Muscle of back (tissue), 11 donors: ENCODE data around the gene PLSCR3. TPM values are rescaled to one million over a fixed set of nuclear protein-coding genes. Genes with fewer than 3 reads are reported as not detected.
A peak's percentile ranks its signal among the peaks of the same experiment; 100 is the strongest.

ENCODE experiments used
- DNase-seq, 3 donors: peaks; one replicate each; pipeline versions ENCODE4 v3.0.0 to v3.0.0-alpha.2; 2013
- polyA plus RNA-seq, 10 donors: library from polyadenylated mRNA; unstranded; fragments of 120-200 nt; gene quantifications; one replicate each; pipeline ENCODE4 v1.2.1, GENCODE V29; 2013; ENCODE audit not compliant: insufficient read length in 10 of 10

The PLSCR3 gene
- polyA plus RNA-seq, 10 donors = 20.4 to 35.0 (median 27.2) TPM

DNA sequence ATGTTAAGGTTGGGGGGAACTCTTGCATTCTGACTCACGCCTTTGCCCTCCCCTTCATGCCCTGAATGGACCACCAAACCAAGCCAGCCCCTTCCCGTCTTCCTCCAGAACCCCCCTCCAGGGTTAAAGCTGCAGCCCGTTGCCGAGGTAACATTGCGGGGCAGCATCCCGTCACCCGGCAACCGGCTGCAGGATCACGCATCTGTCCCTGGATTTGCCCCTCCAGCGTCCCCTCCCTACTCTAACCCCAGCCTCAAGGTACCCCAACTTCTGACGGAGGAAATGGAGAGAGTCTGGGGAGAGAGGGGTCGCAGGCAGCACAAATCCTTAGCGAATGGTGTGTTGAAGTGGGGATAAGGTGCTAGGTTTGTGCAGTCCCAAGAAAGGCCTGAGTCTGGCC is 12.8 kb upstream of the PLSCR3 start:
- DNase-seq = no peak

- DNase-seq = peak in 1 of 3 donors; percentile 33
Observed at GRCh38 chr17:7406235-7406825, 12.0 kb upstream of the PLSCR3 start.

- DNase-seq = peak in 2 of 3 donors; percentile 46 to 84
Observed at GRCh38 chr17:7405350-7406234, 11.3 kb upstream of the PLSCR3 start.

DNA sequence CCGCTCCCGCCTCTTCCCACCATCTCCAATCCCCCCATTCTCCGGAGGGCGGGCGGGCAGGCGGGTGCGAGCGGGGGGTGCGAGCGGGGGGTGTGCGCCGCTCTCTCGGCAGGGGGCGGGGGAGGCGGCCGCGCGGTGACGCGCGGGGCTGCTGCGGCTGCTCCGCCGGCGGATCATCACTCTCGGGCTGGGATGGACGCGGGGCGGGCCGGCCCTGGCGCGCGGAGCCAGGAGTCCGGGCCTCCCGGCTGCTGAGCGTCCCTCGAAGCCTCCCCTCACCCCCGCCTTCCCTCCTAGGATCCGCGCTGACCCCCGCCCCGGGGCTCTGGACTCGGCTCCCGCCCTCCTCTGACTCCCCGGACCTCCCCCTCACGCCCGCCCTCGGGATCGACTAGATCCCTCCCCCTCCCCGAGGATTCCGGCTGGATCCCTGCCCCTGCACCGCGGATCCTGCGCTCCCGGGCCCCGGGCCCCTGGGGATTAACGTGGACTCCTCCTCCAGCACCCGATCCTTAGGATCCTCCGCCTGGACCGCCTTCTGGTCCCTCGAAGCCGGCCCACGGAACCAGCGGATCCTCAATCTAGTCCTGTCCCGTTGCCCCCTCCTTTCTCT is 10.5 kb upstream of the PLSCR3 start:
- peak in 1 of 3 donors; percentile 65 for DNase-seq

DNA sequence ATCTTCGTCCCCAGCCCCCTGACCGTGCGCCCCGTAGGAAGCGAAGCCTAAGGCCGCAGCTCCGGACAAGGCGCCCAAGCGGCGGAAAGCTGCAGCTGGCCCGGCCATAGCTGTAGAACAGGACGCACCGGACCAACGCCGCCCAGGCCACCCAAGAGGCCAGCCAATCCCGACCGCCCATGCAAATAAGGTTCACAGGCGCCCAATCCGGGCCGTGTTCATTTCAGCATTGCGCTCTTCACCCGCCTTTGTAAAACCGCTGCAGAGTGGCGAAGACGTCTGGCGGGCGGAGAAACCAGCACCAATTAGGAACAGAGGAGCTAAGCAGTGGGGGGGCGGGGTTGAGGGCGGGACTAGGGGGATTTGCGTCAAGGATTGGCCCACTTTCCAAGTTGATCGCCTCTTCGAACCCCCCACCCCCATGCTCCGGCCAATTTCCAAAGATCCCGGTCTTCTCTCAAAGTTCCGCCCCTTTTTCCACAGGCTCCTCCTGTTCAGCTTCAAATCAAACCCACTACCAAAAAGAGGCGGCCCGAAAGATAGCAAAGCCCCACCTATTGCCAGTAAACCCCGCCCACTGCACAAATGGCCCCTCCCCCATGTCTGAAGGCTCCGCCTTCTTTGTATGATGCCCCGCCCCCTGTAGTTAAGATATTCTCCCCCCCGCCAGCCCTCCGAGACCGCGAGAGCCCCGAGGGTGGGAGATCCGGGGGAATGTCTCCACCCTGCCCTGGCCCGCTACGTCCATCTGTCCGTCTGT is 9.8 kb upstream of the PLSCR3 start, which contains the start of gene TMEM256:
TMEM256 (minus strand) TSS at position 121 of the 760 bp plus-strand sequence; CDS start at position 108, 13 bp downstream.
- DNase-seq = peak; percentile 99 to 100 (median 99)

DNA sequence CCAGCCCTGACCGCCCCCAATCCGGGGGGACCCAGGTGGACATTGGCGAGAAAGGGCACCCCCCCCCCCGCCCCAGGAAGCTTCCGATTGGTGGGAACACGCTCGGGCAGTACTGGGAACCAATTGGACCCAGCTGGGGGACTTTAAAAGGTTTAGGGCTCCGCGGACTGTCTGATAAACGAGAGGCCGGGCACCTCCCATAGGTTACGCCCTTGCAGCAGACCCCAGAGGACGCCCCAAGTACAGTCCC is 9.3 kb upstream of the PLSCR3 start:
- no peak for DNase-seq

- no peak for DNase-seq
Observed at GRCh38 chr17:7403043-7403726, 8.9 kb upstream of the PLSCR3 start.

DNA sequence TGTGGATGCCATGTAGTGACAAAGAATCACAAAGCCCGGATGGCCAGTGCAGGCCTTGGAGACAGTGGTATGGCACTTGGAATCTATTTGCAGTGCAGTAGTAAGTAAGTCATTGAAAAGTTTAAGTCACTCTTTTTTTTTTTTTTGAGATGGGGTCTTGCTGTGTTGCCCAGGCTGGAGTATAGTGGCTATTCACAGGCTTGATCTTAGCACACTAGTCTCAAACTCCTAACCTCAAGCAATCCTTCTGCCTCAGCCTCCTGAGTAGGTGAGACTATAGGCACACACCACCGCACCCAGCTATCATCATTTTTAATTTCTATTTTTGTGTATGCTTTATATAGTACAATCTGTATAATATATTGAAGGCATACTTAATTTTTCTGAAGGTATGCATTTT is 4.3 kb upstream of the PLSCR3 start:
- no peak for DNase-seq

- DNase-seq = no peak
Observed at GRCh38 chr17:7396147-7396546, 1.8 kb upstream of the PLSCR3 start.

DNA sequence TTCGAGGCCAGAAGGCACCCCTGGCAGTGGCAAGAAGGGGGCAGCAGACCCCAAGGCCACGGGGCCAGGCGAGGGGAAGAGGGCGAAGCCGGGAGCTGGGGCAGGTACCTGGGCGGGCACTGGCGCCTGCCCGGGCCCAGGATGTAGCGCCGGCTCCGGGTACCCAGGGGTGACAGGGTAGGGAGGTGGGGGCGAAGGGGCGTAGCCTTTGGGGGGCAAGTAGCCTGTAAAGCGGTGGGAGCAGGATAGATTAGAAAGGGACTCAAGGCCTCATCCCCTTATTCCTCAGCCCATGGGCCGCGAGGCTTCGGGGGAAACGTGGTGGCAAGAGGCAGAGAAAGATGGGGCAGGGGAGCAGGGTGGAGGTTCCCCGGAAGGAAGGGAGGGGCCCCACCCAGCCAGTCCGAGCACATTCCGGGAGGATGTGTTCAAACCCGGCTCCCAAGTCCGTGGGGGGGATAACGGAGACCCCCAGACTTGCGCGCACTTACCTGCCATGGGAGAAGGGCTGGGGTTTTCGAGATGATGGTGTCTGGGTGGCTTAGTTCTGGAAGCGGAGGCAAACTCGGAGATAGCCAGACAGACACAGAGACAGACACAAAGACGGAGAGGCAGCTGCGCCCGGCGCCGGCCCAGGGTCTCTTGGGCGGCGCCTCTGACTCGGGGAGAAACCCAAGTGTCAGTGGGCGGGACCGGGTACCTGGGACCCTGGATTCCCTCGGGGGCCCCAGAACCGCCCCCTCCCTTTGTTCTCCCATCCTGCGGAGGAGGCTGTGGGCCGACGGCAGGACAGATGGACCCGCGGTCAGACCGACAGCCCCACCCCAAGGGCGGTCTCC is 493 bp downstream of the PLSCR3 start:
- DNase-seq = no peak

DNA sequence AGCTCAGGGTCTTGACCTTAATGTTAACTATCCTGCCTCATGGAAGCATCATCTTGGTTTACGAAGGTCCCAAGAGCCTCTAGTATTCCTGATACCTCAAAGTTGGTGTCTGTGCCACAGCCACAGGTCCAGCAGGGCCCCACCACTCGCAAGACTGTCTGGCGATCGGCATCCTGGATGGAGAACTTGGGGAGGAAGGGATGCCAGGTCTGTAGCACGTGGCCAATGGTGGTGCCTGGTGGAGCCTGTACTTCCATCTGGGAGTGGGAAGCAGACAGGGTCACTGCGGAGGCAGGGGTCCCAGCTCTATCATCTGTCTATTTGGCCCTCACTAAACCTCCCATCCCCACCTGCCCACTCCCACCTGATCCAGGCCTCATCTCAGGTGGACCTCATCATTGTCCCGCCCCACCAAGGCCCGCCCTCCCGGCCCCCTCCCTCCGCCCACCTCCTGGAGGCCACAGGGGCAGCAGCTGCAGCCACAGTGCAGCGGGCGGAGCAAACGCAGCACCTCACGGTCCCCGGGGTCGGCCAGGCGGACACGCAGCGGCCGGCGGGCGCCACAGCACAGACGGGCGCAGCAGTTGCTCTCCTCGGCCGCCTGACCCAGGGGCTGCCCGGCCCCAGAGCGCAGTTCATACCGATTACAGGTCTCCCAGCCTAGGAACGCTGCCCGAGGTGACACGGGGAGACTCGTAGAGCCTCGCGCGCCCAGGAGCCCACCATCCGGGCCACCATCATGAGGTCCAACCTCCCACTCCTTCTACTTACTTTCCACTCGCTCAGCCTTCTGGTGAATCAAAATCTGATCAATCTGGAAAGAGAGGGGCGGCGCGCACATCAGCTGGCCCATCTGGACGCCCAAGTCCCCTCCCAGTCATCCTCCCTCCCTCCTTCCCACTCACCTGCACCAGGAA is 1.4 kb downstream of the PLSCR3 start:
- DNase-seq = no peak

GRCh38 chr17:7391307-7391706 is 3.0 kb downstream of the PLSCR3 start:
- DNase-seq = no peak

GRCh38 chr17:7389924-7390910 is 4.1 kb downstream of the PLSCR3 start:
- DNase-seq = no peak

DNA sequence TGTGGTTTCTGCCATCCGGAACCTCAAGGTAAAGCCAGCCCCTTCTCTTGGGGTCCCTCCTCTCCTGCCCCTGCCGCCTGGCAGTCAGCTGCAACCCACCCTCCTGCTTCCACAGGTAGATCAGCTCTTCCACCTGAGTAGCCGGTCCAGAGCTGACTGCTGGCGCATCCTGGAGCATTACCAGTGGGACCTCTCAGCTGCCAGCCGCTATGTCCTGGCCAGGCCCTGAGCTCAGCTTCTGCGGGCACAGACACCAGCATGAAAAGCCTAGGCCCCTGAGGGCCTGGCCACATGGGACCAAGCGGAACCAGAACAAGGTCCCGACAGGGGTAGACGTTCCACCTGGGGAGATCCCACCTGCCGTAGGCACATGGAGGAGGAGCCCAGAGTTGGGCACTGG is 5.5 kb downstream of the PLSCR3 start:
- no peak for DNase-seq

DNA sequence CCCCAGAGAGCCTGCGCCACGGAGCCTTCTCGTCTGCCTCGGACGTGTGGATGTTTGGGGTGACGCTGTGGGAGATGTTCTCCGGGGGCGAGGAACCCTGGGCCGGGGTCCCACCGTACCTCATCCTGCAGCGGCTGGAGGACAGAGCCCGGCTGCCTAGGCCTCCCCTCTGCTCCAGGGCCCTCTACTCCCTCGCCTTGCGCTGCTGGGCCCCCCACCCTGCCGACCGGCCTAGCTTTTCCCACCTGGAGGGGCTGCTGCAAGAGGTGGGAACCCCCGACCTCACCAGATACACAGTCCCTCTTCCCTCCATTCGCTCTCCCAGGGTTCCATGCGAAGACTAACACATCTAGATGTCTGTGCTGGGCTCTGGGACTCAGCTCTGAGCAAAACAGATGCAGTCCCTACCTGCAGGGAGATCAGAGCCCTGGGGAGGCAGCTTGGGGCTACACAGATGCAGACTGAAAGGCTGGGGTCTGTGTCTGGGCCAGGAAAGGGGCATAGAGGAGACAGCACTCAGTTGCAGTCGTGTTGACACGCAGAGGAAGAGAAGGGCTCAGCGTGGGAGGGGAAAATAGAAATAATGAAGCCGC is 9.7 kb downstream of the PLSCR3 start:
- DNase-seq = no peak

- DNase-seq = peak in 1 of 3 donors; percentile 74
Observed at GRCh38 chr17:7383742-7384488, 10.4 kb downstream of the PLSCR3 start.

- no peak for DNase-seq
Observed at GRCh38 chr17:7383371-7383741, 11.0 kb downstream of the PLSCR3 start.
